ENCODE measurements around the gene PATL1. TPM values are rescaled to one million over a fixed set of nuclear protein-coding genes. Genes with fewer than 3 reads are reported as not detected.

PATL1 gene
- total and polyA plus RNA-seq, 2 experiments from 2014 or later, result 12.9 to 19.6 TPM

DNA sequence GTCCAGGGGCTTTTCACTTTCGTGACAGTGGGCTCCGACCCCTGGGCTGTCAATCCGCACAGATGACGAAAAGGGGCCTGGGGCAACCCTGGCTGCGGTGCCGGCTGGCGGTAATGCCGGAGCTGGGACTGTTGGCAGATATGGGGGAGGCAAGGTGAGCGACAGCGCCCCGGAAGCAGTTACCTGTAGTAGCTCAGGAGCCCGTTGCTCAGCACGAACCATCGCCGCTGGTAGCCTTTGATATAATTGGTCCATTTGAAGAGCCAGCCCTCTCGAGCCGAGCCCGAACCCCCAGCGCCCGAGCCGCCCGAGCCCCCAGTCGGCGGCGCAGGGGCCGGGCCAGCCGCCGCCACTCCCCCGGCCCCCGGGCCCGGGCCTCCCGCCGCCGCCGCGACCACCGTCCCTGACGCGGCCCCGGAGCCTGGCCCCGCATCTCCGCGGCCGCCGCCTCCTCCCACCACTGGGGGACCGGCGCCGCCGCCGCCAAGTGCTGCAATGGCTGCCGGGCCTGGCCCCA is 53.7 kb downstream of the PATL1 start:
- DNase-seq (ENCODE audit: low spot score), result peak; percentile 73
- peak overlapping the region; percentile 92 for H3K4me3 Mint-ChIP-seq
- no peak overlapping the region; the same call in 1 of the 2 replicates for H3K27ac ChIP-seq (ENCODE audit: low read depth)
- peak overlapping the region; percentile 93 for H3K4me2 ChIP-seq
- ATAC-seq, result peak; percentile 4
- H3F3A ChIP-seq (replicated peaks; ENCODE audit: low read depth), result no peaks in the 10 kb centered on the region
- no peaks in the 10 kb centered on the region for H3K27me3 Mint-ChIP-seq (ENCODE audit: insufficient read depth, low read depth, poor library complexity)
- no peaks in the 10 kb centered on the region for H3K27me3 ChIP-seq (ENCODE audit: insufficient read depth)
- no peaks in the 10 kb centered on the region for H3K9me2 ChIP-seq (ENCODE audit: insufficient read depth)
- H3K9me3 Mint-ChIP-seq, result no peaks in the 10 kb centered on the region
- TF ChIP-seq NANOG (IDR thresholded peaks at IDR 0.05; ENCODE audit: borderline replicate concordance) (no peak), ZNF114 (CRISPR knock-in tag; IDR thresholded peaks at IDR 0.05) (no peak)
- peak overlapping the region; percentile 90 for H3K4me3 ChIP-seq
- H3K27ac Mint-ChIP-seq, result peak overlapping the region; percentile 89
- H3K4me1 Mint-ChIP-seq, result peaks cover 12% of the 10 kb centered on the region
- H3K36me3 Mint-ChIP-seq (ENCODE audit: low read depth), result peaks cover 7% of the 10 kb centered on the region; the same call in 1 of the 3 replicates
- H3K79me2 ChIP-seq (replicated peaks; ENCODE audit: insufficient read depth), result peaks cover 45% of the 10 kb centered on the region
- no peaks in the 10 kb centered on the region; the same call in 1 of the 2 replicates for H3K36me3 ChIP-seq (ENCODE audit: insufficient read depth)
- H3K4me1 ChIP-seq (ENCODE audit: insufficient read depth), result peaks cover 8% of the 10 kb centered on the region
- H4K20me1 ChIP-seq (replicated peaks; ENCODE audit: insufficient read depth), result peaks cover 28% of the 10 kb centered on the region
- H2AFZ ChIP-seq, result no peak overlapping the region

DNA sequence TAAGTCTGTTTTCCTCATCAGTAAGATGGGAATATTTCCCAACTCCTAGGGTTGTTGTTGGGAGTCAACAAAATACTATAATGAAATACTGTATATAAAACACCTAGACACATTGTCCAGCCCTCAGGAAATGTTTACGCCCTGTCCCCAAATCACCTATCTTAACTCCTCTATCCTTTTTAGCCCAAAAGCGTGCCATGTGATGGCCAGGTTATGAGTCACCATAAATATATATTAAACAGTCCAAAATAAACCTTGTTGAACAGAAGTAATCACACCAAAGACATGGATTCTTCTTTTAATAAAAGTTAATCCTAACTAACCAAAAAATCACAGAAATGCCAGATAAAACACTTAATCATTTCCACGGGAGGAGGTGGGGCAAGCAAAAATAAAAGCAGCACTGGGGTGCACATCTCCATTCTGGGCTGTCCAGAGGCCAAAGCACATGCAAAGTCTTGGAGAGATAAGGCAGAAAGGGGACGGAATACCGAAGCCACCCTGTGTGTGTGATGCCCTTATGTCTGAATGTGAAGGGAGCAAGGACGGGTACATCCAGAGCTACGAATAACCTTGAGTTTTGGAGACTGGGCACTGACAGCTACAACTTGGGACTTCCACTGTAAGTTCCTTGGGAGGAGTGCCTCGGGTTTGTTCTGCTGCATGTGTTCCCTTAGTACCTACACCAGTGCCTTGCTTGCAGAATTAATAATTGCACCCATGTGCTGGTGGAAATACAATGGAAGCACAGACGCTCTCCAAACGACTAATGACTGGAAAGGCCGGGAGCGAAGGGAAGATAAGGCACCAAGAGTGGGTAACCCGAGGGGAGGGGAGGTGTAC is 54.3 kb downstream of the PATL1 start:
- Mint-ChIP-seq H3K27ac (peak overlapping the region; percentile 89), H3K36me3 (ENCODE audit: low read depth) (peaks cover 13% of the 10 kb centered on the region; the same call in 2 of the 3 replicates), H3K4me1 (peaks cover 12% of the 10 kb centered on the region), H3K27me3 (ENCODE audit: insufficient read depth, low read depth, poor library complexity) (no peaks in the 10 kb centered on the region), H3K9me3 (no peaks in the 10 kb centered on the region), H3K4me3 (peak overlapping the region; percentile 92)
- Histone ChIP-seq H3K27ac (ENCODE audit: low read depth) (no peak overlapping the region; the same call in 1 of the 2 replicates), H4K20me1 (replicated peaks; ENCODE audit: insufficient read depth) (peaks cover 29% of the 10 kb centered on the region), H3K4me3 (peak overlapping the region; percentile 90), H3K4me1 (ENCODE audit: insufficient read depth) (peaks cover 8% of the 10 kb centered on the region), H3K27me3 (ENCODE audit: insufficient read depth) (no peaks in the 10 kb centered on the region), H2AFZ (no peak overlapping the region), H3K79me2 (replicated peaks; ENCODE audit: insufficient read depth) (peaks cover 45% of the 10 kb centered on the region), H3K9me2 (ENCODE audit: insufficient read depth) (no peaks in the 10 kb centered on the region), H3K4me2 (peak overlapping the region; percentile 93), H3F3A (replicated peaks; ENCODE audit: low read depth) (no peaks in the 10 kb centered on the region), H3K36me3 (ENCODE audit: insufficient read depth) (peaks cover 5% of the 10 kb centered on the region)
- ATAC-seq (no peak), DNase-seq (ENCODE audit: low spot score) (no peak)
- TF ChIP-seq POLR2AphosphoS5 (IDR thresholded peaks at IDR 0.05; ENCODE audit: low read depth), result no peak
- TF ChIP-seq, protein P1, sequence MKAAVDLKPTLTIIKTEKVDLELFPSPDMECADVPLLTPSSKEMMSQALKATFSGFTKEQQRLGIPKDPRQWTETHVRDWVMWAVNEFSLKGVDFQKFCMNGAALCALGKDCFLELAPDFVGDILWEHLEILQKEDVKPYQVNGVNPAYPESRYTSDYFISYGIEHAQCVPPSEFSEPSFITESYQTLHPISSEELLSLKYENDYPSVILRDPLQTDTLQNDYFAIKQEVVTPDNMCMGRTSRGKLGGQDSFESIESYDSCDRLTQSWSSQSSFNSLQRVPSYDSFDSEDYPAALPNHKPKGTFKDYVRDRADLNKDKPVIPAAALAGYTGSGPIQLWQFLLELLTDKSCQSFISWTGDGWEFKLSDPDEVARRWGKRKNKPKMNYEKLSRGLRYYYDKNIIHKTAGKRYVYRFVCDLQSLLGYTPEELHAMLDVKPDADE (IDR thresholded peaks at IDR 0.05), result no peak
- no peak for TF ChIP-seq ZNF114 (CRISPR knock-in tag; IDR thresholded peaks at IDR 0.05)
- no peak for TF ChIP-seq STAT1 (IDR thresholded peaks at IDR 0.05; ENCODE audit: unreplicated experiment)
- TF ChIP-seq EZH2phosphoT487 (IDR thresholded peaks at IDR 0.05; ENCODE audit: unreplicated experiment), result no peak
- TF ChIP-seq, protein P2, sequence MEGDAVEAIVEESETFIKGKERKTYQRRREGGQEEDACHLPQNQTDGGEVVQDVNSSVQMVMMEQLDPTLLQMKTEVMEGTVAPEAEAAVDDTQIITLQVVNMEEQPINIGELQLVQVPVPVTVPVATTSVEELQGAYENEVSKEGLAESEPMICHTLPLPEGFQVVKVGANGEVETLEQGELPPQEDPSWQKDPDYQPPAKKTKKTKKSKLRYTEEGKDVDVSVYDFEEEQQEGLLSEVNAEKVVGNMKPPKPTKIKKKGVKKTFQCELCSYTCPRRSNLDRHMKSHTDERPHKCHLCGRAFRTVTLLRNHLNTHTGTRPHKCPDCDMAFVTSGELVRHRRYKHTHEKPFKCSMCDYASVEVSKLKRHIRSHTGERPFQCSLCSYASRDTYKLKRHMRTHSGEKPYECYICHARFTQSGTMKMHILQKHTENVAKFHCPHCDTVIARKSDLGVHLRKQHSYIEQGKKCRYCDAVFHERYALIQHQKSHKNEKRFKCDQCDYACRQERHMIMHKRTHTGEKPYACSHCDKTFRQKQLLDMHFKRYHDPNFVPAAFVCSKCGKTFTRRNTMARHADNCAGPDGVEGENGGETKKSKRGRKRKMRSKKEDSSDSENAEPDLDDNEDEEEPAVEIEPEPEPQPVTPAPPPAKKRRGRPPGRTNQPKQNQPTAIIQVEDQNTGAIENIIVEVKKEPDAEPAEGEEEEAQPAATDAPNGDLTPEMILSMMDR (conservative IDR thresholded peaks at IDR 0.05; ENCODE audit: low read depth in 2 of 2), result no peak
- TF ChIP-seq, protein P3, sequence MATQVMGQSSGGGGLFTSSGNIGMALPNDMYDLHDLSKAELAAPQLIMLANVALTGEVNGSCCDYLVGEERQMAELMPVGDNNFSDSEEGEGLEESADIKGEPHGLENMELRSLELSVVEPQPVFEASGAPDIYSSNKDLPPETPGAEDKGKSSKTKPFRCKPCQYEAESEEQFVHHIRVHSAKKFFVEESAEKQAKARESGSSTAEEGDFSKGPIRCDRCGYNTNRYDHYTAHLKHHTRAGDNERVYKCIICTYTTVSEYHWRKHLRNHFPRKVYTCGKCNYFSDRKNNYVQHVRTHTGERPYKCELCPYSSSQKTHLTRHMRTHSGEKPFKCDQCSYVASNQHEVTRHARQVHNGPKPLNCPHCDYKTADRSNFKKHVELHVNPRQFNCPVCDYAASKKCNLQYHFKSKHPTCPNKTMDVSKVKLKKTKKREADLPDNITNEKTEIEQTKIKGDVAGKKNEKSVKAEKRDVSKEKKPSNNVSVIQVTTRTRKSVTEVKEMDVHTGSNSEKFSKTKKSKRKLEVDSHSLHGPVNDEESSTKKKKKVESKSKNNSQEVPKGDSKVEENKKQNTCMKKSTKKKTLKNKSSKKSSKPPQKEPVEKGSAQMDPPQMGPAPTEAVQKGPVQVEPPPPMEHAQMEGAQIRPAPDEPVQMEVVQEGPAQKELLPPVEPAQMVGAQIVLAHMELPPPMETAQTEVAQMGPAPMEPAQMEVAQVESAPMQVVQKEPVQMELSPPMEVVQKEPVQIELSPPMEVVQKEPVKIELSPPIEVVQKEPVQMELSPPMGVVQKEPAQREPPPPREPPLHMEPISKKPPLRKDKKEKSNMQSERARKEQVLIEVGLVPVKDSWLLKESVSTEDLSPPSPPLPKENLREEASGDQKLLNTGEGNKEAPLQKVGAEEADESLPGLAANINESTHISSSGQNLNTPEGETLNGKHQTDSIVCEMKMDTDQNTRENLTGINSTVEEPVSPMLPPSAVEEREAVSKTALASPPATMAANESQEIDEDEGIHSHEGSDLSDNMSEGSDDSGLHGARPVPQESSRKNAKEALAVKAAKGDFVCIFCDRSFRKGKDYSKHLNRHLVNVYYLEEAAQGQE (IDR thresholded peaks at IDR 0.05; ENCODE audit: unreplicated experiment), result no peak
- TF ChIP-seq CREB1 (CRISPR knock-in tag; IDR thresholded peaks at IDR 0.05; ENCODE audit: low read depth), result no peak
- no peak for TF ChIP-seq NANOG (IDR thresholded peaks at IDR 0.05; ENCODE audit: borderline replicate concordance)
- TF ChIP-seq ZNF331 (CRISPR knock-in tag; IDR thresholded peaks at IDR 0.05; ENCODE audit: low read depth), result no peak
